HL-60 (cell line): ENCODE results near the gene SLC7A7.

Experiments used
- CTCF ChIP-seq: IDR thresholded peaks from one replicate; pipeline ENCODE4 v1.5.1; 2011; ENCODE audit warnings: low read length, control low read depth, inconsistent platforms; ENCODE audit not compliant: insufficient read depth
- GABPA ChIP-seq: IDR thresholded peaks from 2 replicates; pipeline ENCODE4 v1.6.1; 2012; ENCODE audit warnings: low read depth
- POLR2AphosphoS5 ChIP-seq: IDR thresholded peaks from 2 replicates; pipeline ENCODE4 v1.6.1; 2012; ENCODE audit warnings: low read depth
- REST ChIP-seq: IDR thresholded peaks from 2 replicates; pipeline ENCODE4 v1.6.1; 2012; ENCODE audit warnings: low read depth; ENCODE audit not compliant: insufficient replicate concordance

DNA sequence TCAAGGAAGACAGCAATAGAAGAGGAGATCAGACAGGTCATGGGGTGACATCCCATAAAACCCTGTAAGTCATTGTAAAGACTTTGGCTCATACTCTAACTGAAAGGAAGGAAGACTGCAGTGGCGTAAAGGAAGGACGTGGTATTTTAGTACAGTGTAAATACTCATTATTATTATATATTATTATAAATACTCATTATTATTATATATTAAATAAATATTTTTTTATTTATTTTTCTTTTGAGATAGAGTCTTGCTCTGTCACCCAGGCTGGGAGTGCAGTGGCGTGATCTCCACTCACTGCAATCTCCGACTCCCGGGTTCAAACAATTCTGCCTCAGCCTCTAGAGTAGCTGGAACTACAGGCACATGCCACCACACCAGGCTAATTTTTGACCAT lies 41.2 kb upstream of the SLC7A7 start:
- no peak for TF ChIP-seq REST
- no peak for TF ChIP-seq CTCF
- no peak for TF ChIP-seq GABPA
- TF ChIP-seq POLR2AphosphoS5: no peak
